ENCODE results near the gene HNF4A. TPM values are rescaled to one million over a fixed set of nuclear protein-coding genes. Genes with fewer than 3 reads are reported as not detected.

The HNF4A gene
- total and polyA plus RNA-seq, 2 of the 13 experiments (the other 11 are each of a cell fraction or from before 2014, with no cell fraction given) = 80.9 to 169 TPM

- peak; percentile 37; the same call in 1 of the 2 replicates for TF ChIP-seq ZNF318 (CRISPR knock-in tag; IDR thresholded peaks at IDR 0.05)
- TF ChIP-seq ZNF678 (CRISPR knock-in tag; IDR thresholded peaks at IDR 0.05) = no peak
- peak; percentile 99 for TF ChIP-seq ZNF572 (CRISPR knock-in tag; IDR thresholded peaks at IDR 0.05)
- TF ChIP-seq ZNF691 (CRISPR knock-in tag; IDR thresholded peaks at IDR 0.05; ENCODE audit: borderline replicate concordance, low read depth) = peak; percentile 89
- no peak; the same call in 1 of the 2 replicates for TF ChIP-seq SRY (CRISPR knock-in tag; IDR thresholded peaks at IDR 0.05)
- TF ChIP-seq AFF4 (CRISPR knock-in tag; IDR thresholded peaks at IDR 0.05) = peak; percentile 91
- TF ChIP-seq LRRFIP1 (CRISPR knock-in tag; conservative IDR thresholded peaks at IDR 0.05) = no peak
- peak; percentile 69; the same call in 1 of the 2 replicates for TF ChIP-seq ZNF235 (CRISPR knock-in tag; IDR thresholded peaks at IDR 0.05; ENCODE audit: borderline replicate concordance)
- TF ChIP-seq POGZ (CRISPR knock-in tag; IDR thresholded peaks at IDR 0.05) = no peak
- TF ChIP-seq NFYB (CRISPR knock-in tag; IDR thresholded peaks at IDR 0.05) = 0 out of 2 replicates have a peak, but pooled peaks have one; percentile 17
These were observed 47.1 kb downstream of the HNF4A start (continued) for GRCh38 chr20:44402391-44403193.
